K562 (cell line): ENCODE data around the gene ZNF546. TPM values are rescaled to one million over a fixed set of nuclear protein-coding genes. Genes with fewer than 3 reads are reported as not detected.

ENCODE experiments used
- ATAC-seq: fragments of 200-7000 bp; cut with Tn5 transposase; 3 replicates; pipeline ENCODE4 v1.9.1; 2020; ENCODE audit warnings: moderate library complexity
- BruUV-seq: library from RNA; stranded (reverse); fragments of 400-500 nt; replicated peaks from 2 replicates; lab custom pipeline; 2021; lab: Mats Ljungman, UMichigan
- CTCF ChIA-PET: fragments of 300-600 bp; formaldehyde crosslinking; extraction: SDS; loops from one replicate; lab custom pipeline; 2021; ENCODE audit warnings: low intra/inter-chr PET ratio; lab: Yijun Ruan, JAX
- POLR2A ChIA-PET: fragments of 300-600, 350-650 bp; sonication (Branson Sonifier 250); formaldehyde crosslinking; extraction: SDS; loops from one replicate; lab custom pipeline; 2021; ENCODE audit warnings: antibody characterized with exemption, inconsistent platforms; lab: Yijun Ruan, JAX
- DNase-seq, 4 experiments: peaks; one replicate each; pipeline versions ENCODE4 v3.0.0 to v3.0.0-alpha.2; 2011 to 2018; ENCODE audit warnings: low spot score in 3 of 4, mixed read lengths in 3 of 4; ENCODE audit errors: extremely low read depth in 1 of 4
- FAIRE-seq: peaks from 2 replicates; lab custom pipeline; 2011; peaks lifted over from hg19 to GRCh38; lab: Jason Lieb, UNC
- H2AFZ ChIP-seq: 2 replicates; pipeline ENCODE4 v1.6.0; 2011; ENCODE audit warnings: low read depth, low read length, control low read depth, inconsistent platforms
- H3K27ac ChIP-seq: fragments of 200-600 bp; 3 replicates; pipeline ENCODE4 v1.8.0; 2011; ENCODE audit warnings: low read depth, mild to moderate bottlenecking, control low read depth, inconsistent platforms, low read length, moderate library complexity, mixed read lengths; ENCODE audit errors: extremely low read depth
- H3K27me3 ChIP-seq, 2 experiments: fragments of 300-600 bp in 1 of 2; 2 replicates in 1 of 2; 3 replicates in 1 of 2; pipeline versions ENCODE4 v1.6.0 to v1.8.0; 2011; ENCODE audit warnings: inconsistent platforms in 2 of 2, low read length in 2 of 2, mild to moderate bottlenecking in 1 of 2, mixed read lengths in 1 of 2, moderate library complexity in 1 of 2; ENCODE audit not compliant: control insufficient read depth in 2 of 2, insufficient read depth in 2 of 2
- H3K36me3 ChIP-seq: fragments of 300-600 bp; 3 replicates; pipeline ENCODE4 v1.8.0; 2011; ENCODE audit warnings: mild to moderate bottlenecking, low read length, inconsistent platforms; ENCODE audit not compliant: control insufficient read depth, insufficient read depth
- H3K4me1 ChIP-seq, 2 experiments: fragments of 200-600 bp in 1 of 2; replicated peaks in 1 of 2; 2 replicates in 1 of 2; 3 replicates in 1 of 2; pipeline versions ENCODE4 v1.5.1 to v1.8.0; 2011; ENCODE audit warnings: inconsistent platforms in 2 of 2, low read length in 2 of 2, mild to moderate bottlenecking in 1 of 2, mixed read lengths in 1 of 2, moderate library complexity in 1 of 2; ENCODE audit not compliant: control insufficient read depth in 2 of 2, insufficient read depth in 2 of 2
- H3K4me2 ChIP-seq: 2 replicates; pipeline ENCODE4 v1.6.1; 2011; ENCODE audit warnings: low read length, control low read depth, inconsistent platforms, mixed read lengths; ENCODE audit not compliant: insufficient read depth
- H3K4me3 ChIP-seq: fragments of 200-600 bp; sonication (generic), shearing (Covaris generic); 2 replicates; pipeline ENCODE4 v1.5.1; 2016; ENCODE audit warnings: control low read depth, inconsistent platforms
- H3K79me2 ChIP-seq: fragments of 200-600 bp; 3 replicates; pipeline ENCODE4 v1.8.0; 2011; ENCODE audit warnings: low read length, inconsistent platforms; ENCODE audit not compliant: control insufficient read depth, insufficient read depth
- H3K9ac ChIP-seq, 2 experiments: 2 replicates each; pipeline versions ENCODE4 v1.6.0 to v1.6.1; 2011; ENCODE audit warnings: low read depth in 2 of 2, low read length in 2 of 2, control low read depth in 1 of 2, inconsistent platforms in 1 of 2, mild to moderate bottlenecking in 1 of 2, mixed read lengths in 1 of 2; ENCODE audit not compliant: insufficient read depth in 1 of 2
- H3K9me1 ChIP-seq: one replicate; pipeline ENCODE4 v1.6.0; 2011; ENCODE audit warnings: inconsistent platforms, mild to moderate bottlenecking, low read length, moderate library complexity; ENCODE audit not compliant: control insufficient read depth, insufficient read depth
- H3K9me3 ChIP-seq: replicated peaks from 2 replicates; pipeline ENCODE4 v1.5.1; 2011; ENCODE audit warnings: low read depth, low read length, inconsistent platforms; ENCODE audit not compliant: control insufficient read depth, insufficient read depth
- H4K20me1 ChIP-seq: replicated peaks from 2 replicates; pipeline ENCODE4 v1.6.1; 2011; ENCODE audit warnings: low read length, inconsistent platforms, mixed read lengths; ENCODE audit not compliant: control insufficient read depth, insufficient read depth
- CC2D1A ChIP-seq: fragments of 450-650 bp; IDR thresholded peaks from 2 replicates; pipeline ENCODE4 v1.6.1; 2017; ENCODE audit warnings: mild to moderate bottlenecking
- CCNT2 ChIP-seq: IDR thresholded peaks from 2 replicates; pipeline ENCODE4 v1.6.1; 2011; ENCODE audit warnings: borderline replicate concordance, low read depth, mild to moderate bottlenecking, moderate library complexity, mixed read lengths, low read length; ENCODE audit not compliant: insufficient read length; ENCODE audit errors: extremely low read depth
- DNMT1 ChIP-seq: fragments of 450-650 bp; IDR thresholded peaks from 2 replicates; pipeline ENCODE4 v1.6.1; 2016; ENCODE audit warnings: antibody characterized with exemption, mild to moderate bottlenecking
- ERF ChIP-seq: fragments of 450-650 bp; formaldehyde crosslinking; IDR thresholded peaks from 2 replicates; pipeline ENCODE4 v1.4.0; 2020; ENCODE audit warnings: mild to moderate bottlenecking, mixed read lengths
- FOXP4 ChIP-seq: sonication (generic); formaldehyde crosslinking; IDR thresholded peaks from 2 replicates; pipeline ENCODE4 v1.8.0; 2022; ENCODE audit warnings: mild to moderate bottlenecking, missing genetic modification reagents, borderline replicate concordance
- MAFK ChIP-seq: IDR thresholded peaks from 2 replicates; pipeline ENCODE4 v1.6.1; 2011; ENCODE audit warnings: low read length, improper control_type of control experiment
- NFIX ChIP-seq: fragments of 250-450 bp; sonication (Bioruptor Pico); IDR thresholded peaks from 2 replicates; pipeline ENCODE4 v1.4.0; 2020; ENCODE audit warnings: low read depth, mild to moderate bottlenecking, moderate library complexity
- PHTF2 ChIP-seq: fragments of 250-450 bp; sonication (Bioruptor Pico); IDR thresholded peaks from 2 replicates; pipeline ENCODE4 v1.5.0; 2021; ENCODE audit warnings: mild to moderate bottlenecking
- PML ChIP-seq: IDR thresholded peaks from 2 replicates; pipeline ENCODE4 v1.6.1; 2012; ENCODE audit warnings: low read length, inconsistent platforms
- SMARCE1 ChIP-seq: fragments of 450-650 bp; IDR thresholded peaks from 2 replicates; pipeline ENCODE4 v1.7.1; 2016; ENCODE audit warnings: mild to moderate bottlenecking
- SRSF9 ChIP-seq: fragments of 200-400 bp; formaldehyde crosslinking; IDR thresholded peaks from 2 replicates; pipeline ENCODE4 v1.6.1; 2017; ENCODE audit warnings: low read depth, low read length, borderline replicate concordance
- ZBTB26 ChIP-seq: fragments of 450-650 bp; formaldehyde crosslinking; IDR thresholded peaks from 2 replicates; pipeline ENCODE4 v1.4.0; 2022; ENCODE audit warnings: missing genetic modification characterization
- ZFP91 ChIP-seq: sonication (generic); formaldehyde crosslinking; IDR thresholded peaks from 2 replicates; pipeline ENCODE4 v1.8.0; 2022; ENCODE audit warnings: mild to moderate bottlenecking, missing genetic modification reagents
- ZNF3 ChIP-seq: fragments of 250-450 bp; sonication (Bioruptor Pico); IDR thresholded peaks from 2 replicates; pipeline ENCODE4 v1.5.0; 2021; ENCODE audit warnings: mild to moderate bottlenecking, moderate library complexity
- ZNF518B ChIP-seq: fragments of 250-450 bp; sonication (Bioruptor Pico); IDR thresholded peaks from 2 replicates; pipeline ENCODE4 v1.5.0; 2021; ENCODE audit warnings: mild to moderate bottlenecking, moderate library complexity
- ZNF830 ChIP-seq: fragments of 250-450 bp; sonication (Bioruptor Pico); IDR thresholded peaks from 2 replicates; pipeline ENCODE4 v1.5.0; 2021; ENCODE audit warnings: mild to moderate bottlenecking
- in situ Hi-C: fragments of 300-500 bp; cut with MboI; formaldehyde crosslinking; loops from 4 replicates; pipeline ENCODE4 v1.15.0; 2018; ENCODE audit warnings: inconsistent platforms, mixed read lengths
- intact Hi-C: fragments of 100-400 bp; cut with micrococcal nuclease; formaldehyde crosslinking; loops from 2 replicates; pipeline ENCODE4 v1.14.2; 2022
- polyA plus RNA-seq, 8 experiments: library from polyadenylated mRNA; depleted of rRNA in 4 of 8; stranded (reverse) in 5 of 8; unstranded in 3 of 8; fragments of >200 nt; fragmentation: Nextera tagmentation in 2 of 8; fragmentation: Illumina TruSeq in 1 of 8; extraction: Ambion mirVana in 2 of 8; extraction: Trizol in 1 of 8; gene quantifications; 2 replicates each; pipeline versions ENCODE4 v1.2.1 to v1.2.3, GENCODE V29; 2011 to 2014; ENCODE audit warnings: inconsistent platforms in 1 of 8, missing spikeins in 1 of 8
- total RNA-seq, 7 experiments: library from RNA; depleted of rRNA in 6 of 7; stranded (reverse); fragments of >200 nt in 6 of 7; fragmentation: Illumina TruSeq in 2 of 7; extraction: Trizol in 2 of 7; gene quantifications; 2 replicates each; pipeline versions ENCODE4 v1.2.1 to v1.2.3, GENCODE V29; 2011 to 2021; ENCODE audit warnings: low replicate concordance in 1 of 7

ZNF546 gene
- total and polyA plus RNA-seq, 9 of the 15 experiments (the other 6 are each of a cell fraction or from before 2014, with no cell fraction given): 0.73 to 5.1 (median 2.2) TPM

GRCh38 chr19:39994361-39994760, 2.5 kb upstream of the ZNF546 start:
- no peak overlapping the region for H3K27ac ChIP-seq
- TF ChIP-seq CC2D1A: no peak
- no peak for TF ChIP-seq ZFP91
- no peak for TF ChIP-seq SMARCE1
- no peak for TF ChIP-seq FOXP4 (CRISPR knock-in tag)
- no peak for TF ChIP-seq PHTF2
- TF ChIP-seq CCNT2: no peak
- no peak for TF ChIP-seq MAFK
- no peak for TF ChIP-seq SRSF9
- TF ChIP-seq PML: no peak
- no peak for TF ChIP-seq ZNF830 (CRISPR knock-in tag)
- TF ChIP-seq ZNF3 (CRISPR knock-in tag): no peak
- no peak for TF ChIP-seq ERF
- no peak for TF ChIP-seq DNMT1
- no peak for TF ChIP-seq ZNF518B (CRISPR knock-in tag)
- no peak for TF ChIP-seq NFIX (CRISPR knock-in tag)
- no peak for TF ChIP-seq ZBTB26 (CRISPR knock-in tag)
- CTCF ChIA-PET: no interaction called here
- intact Hi-C loops: no loop called here
- H3K9ac ChIP-seq: no peak overlapping the region
- in situ Hi-C loops: no loop called here
- no peaks in the 10 kb centered on the region for H3K27me3 ChIP-seq
- no peaks in the 10 kb centered on the region for H3K36me3 ChIP-seq
- H4K20me1 ChIP-seq: no peaks in the 10 kb centered on the region
- BruUV-seq: no TSS peak
- H3K4me1 ChIP-seq: peaks cover 4 to 12% of the 10 kb centered on the region in 2 experiments; a peak in 3 of 5 replicates
- FAIRE-seq (no peak), ATAC-seq (no peak), DNase-seq (no peak)
- H3K9me3 ChIP-seq: peaks cover 2% of the 10 kb centered on the region
- no peak overlapping the region for H3K4me3 ChIP-seq
- no peak overlapping the region for H3K4me2 ChIP-seq
- H3K79me2 ChIP-seq: peaks cover 24% of the 10 kb centered on the region
- no peaks in the 10 kb centered on the region for H3K9me1 ChIP-seq
- no peak overlapping the region for H2AFZ ChIP-seq
- POLR2A ChIA-PET: interaction anchor here (0.7 kb wide), 1 partner anchor 708 kb away, joined by 3 read pairs; no protein-coding TSS in a partner anchor
